ENCODE measurements around the gene SCN7A.

GRCh38 chr2:166436189-166436588 is 57.9 kb downstream of the SCN7A start:
- no peak for TF ChIP-seq CTCF (IDR thresholded peaks at IDR 0.05)
- TF ChIP-seq POLR2A (IDR thresholded peaks at IDR 0.05) = no peak

Measured in esophagus squamous epithelium (tissue), 4 donors.